ENCODE results near the gene HP.
A peak's percentile ranks its signal among the peaks of the same experiment; 100 is the strongest.
"Not testable (repeated sequence)": the region's sequence is repeated elsewhere in the genome, so short reads cannot be mapped to it uniquely, and the experiment has no call there.

Gene HP

GRCh38 chr16:72043058-72043457 is 11.2 kb upstream of the HP start:
- DNase-seq (ENCODE audit: low spot score), result no peak

DNA sequence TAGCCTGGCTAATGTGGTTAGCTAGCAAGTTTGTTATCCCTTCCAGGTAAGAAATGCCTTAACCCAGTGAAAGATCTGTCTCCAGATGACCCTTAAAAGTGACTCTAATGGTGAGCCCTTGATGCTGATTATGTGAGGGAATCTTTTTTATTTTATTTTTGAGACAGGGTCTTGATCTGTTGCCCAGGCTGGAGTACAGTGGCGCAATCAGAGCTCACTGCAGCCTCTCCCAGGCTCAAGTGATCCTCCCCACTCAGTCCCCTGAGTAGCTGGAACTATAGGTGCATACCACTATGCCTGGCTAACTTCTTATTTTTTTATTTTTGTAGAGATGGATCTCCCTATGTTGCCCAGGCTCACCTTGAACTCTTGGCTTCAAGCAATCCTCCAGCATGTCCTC is 10.8 kb upstream of the HP start:
- DNase-seq (ENCODE audit: low spot score), result no peak

DNA sequence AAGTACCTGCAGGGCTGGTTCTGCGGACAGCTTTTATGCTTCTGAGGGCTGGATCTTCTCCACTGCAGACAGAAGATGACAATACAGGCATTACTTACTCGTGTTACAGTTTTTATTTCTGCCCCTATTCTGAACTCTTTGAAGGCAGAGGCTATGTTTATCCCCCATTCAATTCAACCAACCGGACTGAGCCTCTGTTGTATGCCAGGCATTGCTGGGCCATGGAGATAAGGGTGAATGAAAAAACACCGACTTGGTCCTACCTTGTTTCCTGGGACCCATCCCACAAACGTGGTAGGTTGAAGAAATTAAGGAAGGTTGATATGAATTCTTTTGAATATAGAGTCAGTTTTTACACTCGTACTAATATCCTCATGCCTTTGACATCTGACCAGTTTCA is 10.0 kb upstream of the HP start:
- DNase-seq (ENCODE audit: low spot score), result peak; percentile 32

GRCh38 chr16:72044825-72045359 is 9.4 kb upstream of the HP start:
- DNase-seq (ENCODE audit: low spot score), result no peak

DNA sequence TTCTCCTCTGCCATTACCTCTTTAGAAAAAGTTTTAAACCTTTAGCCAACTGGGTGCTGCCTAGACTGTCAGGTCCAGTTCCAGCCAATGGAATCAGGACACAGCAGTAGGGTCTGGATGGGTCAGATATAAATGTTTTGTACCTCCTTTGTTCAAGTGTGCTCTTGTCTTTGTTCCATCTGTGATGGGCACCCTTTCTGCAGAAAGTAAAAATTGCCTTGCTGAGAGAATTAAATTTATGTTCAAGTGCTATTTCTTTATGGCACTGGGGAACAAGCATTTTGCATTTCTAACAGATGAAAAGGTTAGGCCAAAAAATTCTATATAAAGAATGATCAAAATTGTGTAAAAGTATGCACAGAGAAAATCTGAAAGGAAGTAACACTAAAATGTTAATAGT is 5.2 kb upstream of the HP start:
- no peak for DNase-seq (ENCODE audit: low spot score)

DNA sequence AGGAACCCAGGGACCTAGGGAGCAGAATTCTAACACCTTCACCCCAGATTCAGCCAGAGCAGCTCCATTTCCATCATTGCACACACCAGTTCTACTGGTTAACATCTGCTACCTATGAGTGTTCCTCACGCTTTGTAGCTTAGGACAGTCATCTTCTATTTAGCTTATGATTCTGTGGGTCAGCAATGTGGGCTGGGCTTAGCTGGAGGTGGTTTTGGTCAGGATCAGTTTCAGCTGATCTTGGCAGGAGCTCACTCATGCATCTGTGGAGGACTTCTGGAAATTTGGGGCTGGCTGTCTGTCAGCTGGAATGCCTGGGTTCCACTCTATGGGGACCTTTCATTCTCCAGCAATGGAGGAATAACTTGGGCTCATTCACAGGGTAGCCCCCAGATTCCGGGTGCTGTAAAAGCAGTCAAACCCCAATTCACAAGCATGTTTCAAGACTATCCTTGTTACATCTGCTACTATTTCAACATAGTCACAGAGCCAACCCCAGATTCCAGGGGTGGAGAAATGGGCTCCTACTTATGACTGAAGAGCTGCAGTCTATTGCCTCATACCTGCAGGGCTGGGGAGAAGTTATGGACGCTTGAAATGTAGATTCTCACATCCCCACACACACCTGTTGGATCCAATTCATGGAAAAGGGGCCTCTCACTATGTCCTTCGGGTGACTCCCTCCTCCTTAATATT is 3.4 kb upstream of the HP start:
- DNase-seq (ENCODE audit: low spot score), result no peak

DNA sequence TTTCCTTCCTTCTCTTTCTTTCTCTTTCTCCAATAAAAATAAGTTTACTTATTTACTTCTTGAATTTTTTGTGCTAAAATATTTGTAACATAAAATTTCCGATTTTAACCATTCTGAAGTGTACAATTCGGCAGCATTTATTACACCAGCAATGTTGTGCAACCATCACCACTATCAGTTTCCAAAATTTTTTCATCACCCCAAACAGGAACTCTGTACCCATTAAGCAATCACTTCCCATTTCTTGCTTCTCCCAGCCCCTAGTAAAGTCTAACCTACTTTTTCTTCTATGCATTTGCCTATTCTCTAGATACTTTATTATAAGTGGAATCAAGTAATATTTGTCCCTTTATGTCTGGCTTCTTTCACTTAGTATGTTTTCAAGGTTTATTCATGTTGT is 2.5 kb upstream of the HP start:
- no peak for DNase-seq (ENCODE audit: low spot score)

DNA sequence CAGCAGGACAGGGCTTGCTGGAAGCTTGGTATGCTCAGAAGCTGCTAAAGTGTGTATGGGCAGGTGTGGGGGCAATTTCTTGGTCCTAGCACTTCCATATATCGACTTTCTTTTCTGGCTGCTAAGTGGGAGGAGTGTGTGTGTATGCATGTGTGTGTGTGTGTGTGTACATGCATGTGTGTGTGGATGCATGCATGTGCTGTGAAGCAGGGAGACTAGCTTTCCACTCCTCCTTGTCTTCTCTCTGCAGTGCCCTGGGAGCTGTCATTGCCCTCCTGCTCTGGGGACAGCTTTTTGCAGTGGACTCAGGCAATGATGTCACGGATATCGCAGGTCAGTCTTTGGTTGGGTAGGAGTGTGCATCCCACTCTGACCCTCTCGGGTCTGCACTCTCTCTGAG is 1.6 kb downstream of the HP start:
- no peak for DNase-seq (ENCODE audit: low spot score)

- not testable (repeated sequence) for DNase-seq (ENCODE audit: low spot score)
These were observed 3.0 kb downstream of the HP start for GRCh38 chr16:72057313-72057712.

DNA sequence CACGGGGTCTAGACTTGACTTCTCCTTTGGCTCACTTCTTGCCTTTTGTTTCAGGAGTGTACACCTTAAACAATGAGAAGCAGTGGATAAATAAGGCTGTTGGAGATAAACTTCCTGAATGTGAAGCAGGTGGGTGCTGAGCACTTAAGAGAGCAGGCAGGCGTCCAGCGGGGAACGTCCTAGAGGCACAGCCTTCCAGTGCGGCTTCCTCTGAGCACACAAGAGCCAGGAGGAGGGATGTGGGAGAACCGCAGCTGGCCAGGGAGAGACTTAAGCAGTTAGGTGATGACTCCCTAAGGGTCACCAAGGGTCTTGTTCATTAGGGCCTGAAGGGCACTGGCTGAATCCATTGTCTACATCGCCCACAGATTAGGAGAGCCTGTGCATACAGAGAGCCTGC is 4.8 kb downstream of the HP start:
- not testable (repeated sequence) for DNase-seq (ENCODE audit: low spot score)

- no peak for DNase-seq (ENCODE audit: low spot score)
These were observed 6.1 kb downstream of the HP start for GRCh38 chr16:72060405-72060804.

GRCh38 chr16:72061564-72061963 is 7.3 kb downstream of the HP start:
- DNase-seq (ENCODE audit: low spot score), result no peak

- DNase-seq (ENCODE audit: low spot score), result no peak
These were observed 10.1 kb downstream of the HP start for GRCh38 chr16:72064361-72064894.

DNA sequence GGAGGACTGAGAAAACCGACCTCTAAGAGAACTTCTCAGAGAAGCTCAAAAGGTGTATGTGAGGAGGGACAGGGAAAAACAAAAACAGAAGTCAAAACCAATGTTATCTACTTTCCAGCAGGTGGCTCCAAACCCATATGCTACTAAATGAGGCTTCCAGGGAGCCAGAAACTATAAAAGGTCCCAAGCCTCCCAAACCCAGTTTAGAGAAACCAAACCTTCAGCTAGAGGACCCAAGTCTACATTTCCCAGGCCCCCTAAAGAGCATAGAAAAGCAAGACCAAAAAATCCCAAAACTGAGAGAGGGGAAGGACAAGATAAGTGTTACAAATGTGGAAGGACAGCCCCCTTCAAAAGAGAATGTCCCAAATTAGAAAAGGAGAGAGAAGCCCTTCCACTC is 12.4 kb downstream of the HP start:
- peak; percentile 69 for DNase-seq (ENCODE audit: low spot score)

- no peak for DNase-seq (ENCODE audit: low spot score)
These were observed 14.6 kb downstream of the HP start for GRCh38 chr16:72068930-72069329.

- DNase-seq (ENCODE audit: low spot score), result no peak
These were observed 18.4 kb downstream of the HP start for GRCh38 chr16:72072514-72073342.

DNA sequence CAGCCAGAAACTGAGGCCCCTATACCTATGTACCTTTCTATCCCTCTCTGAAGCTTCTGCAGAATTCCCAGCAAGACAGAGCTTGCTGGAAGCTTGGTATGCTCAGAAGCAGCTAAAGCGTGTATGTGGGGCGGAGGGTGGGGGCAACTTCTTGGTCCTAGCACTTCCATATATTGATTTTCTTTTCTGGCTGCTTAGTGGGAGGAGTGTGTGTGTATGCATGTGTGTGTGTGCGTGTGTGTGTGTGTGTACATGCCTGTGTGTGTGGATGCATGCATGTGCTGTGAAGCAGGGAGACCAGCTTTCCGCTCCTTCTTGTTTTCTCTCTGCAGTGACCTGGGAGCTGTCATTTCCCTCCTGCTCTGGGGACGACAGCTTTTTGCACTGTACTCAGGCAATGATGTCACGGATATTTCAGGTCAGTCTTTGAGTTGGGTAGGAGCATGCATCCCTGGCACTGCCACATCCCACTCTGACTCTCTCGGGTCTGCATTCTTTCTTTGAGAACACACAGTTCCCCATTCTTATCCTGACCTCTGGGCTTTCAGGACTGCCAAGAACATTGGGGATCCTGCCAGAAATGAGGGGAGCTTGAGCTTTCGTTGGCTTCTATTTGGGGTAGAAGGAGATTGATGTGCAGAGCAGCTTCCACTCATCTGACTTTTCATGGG is 19.4 kb downstream of the HP start:
- no peak for DNase-seq (ENCODE audit: low spot score)

- DNase-seq (ENCODE audit: low spot score), result not testable (repeated sequence)
These were observed 20.8 kb downstream of the HP start for GRCh38 chr16:72075067-72075466.

DNA sequence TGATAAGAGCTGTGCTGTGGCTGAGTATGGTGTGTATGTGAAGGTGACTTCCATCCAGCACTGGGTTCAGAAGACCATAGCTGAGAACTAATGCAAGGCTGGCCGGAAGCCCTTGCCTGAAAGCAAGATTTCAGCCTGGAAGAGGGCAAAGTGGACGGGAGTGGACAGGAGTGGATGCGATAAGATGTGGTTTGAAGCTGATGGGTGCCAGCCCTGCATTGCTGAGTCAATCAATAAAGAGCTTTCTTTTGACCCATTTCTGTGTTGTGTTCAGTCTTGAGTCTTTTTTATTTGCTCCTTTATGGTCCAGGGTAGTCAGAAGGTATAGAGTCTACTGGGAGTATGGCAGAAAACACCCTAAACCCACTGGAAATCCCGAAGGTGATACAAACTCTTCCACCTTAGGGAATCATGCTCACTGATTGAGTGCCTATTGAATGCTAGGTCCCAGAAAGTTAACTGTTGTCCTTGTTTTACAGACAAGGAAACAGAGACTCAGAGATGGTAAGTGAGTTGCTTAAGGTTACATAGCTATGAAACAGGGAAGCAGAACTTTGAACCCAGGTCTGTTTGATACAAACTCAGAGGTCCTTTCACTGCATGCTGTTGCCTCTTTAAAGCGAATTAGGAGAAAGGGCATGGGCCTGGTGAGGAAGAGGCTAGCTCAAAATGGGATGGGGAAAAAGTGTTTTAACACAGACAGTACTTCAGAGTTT is 22.8 kb downstream of the HP start:
- not testable (repeated sequence) for DNase-seq (ENCODE audit: low spot score)

GRCh38 chr16:72083778-72084404 is 29.6 kb downstream of the HP start:
- no peak for DNase-seq (ENCODE audit: low spot score)

- DNase-seq (ENCODE audit: low spot score), result no peak
These were observed 30.1 kb downstream of the HP start for GRCh38 chr16:72084445-72084844.
